Cerebellar nuclear complex (tissue), 1 donor: Measurements from ENCODE around the gene CA4.
A peak's percentile ranks its signal among the peaks of the same experiment; 100 is the strongest.

Experiments
- DNase-seq, 2 experiments: peaks; one replicate each; lab custom pipeline; 2025; lab: John Stamatoyannopoulos, UW

Gene CA4

GRCh38 chr17:60155427-60155814, 5.6 kb downstream of the CA4 start:
- no peak for DNase-seq

GRCh38 chr17:60155815-60156214, 6.0 kb downstream of the CA4 start:
- DNase-seq: no peak

- DNase-seq: no peak
Measured at GRCh38 chr17:60156746-60157145, 7.0 kb downstream of the CA4 start.

- no peak for DNase-seq
Measured at GRCh38 chr17:60157487-60158040, 7.8 kb downstream of the CA4 start.

GRCh38 chr17:60158751-60159478, 9.1 kb downstream of the CA4 start:
- DNase-seq: no peak

- no peak for DNase-seq
Measured at GRCh38 chr17:60159479-60159866, 9.7 kb downstream of the CA4 start.

- no peak for DNase-seq
Measured at GRCh38 chr17:60160829-60161501, 11.2 kb downstream of the CA4 start.

GRCh38 chr17:60161598-60162330, 12.0 kb downstream of the CA4 start:
- DNase-seq: no peak

- no peak for DNase-seq
Measured at GRCh38 chr17:60163108-60163784, 13.5 kb downstream of the CA4 start.

- no peak for DNase-seq
Measured at GRCh38 chr17:60164164-60164563, 14.4 kb downstream of the CA4 start.

GRCh38 chr17:60164697-60165096, 14.9 kb downstream of the CA4 start:
- DNase-seq: no peak

GRCh38 chr17:60165223-60165622, 15.4 kb downstream of the CA4 start:
- DNase-seq: no peak

- no peak for DNase-seq
Measured at GRCh38 chr17:60165971-60166370, 16.2 kb downstream of the CA4 start.

GRCh38 chr17:60167065-60167741, 17.4 kb downstream of the CA4 start:
- no peak for DNase-seq

- DNase-seq: no peak
Measured at GRCh38 chr17:60168654-60169053, 18.9 kb downstream of the CA4 start.

GRCh38 chr17:60169921-60170817, 20.4 kb downstream of the CA4 start:
- DNase-seq: peak in 1 of 2 experiments; percentile 46

- peak in 1 of 2 experiments; percentile 56 for DNase-seq
Measured at GRCh38 chr17:60170835-60171752, 21.3 kb downstream of the CA4 start.

- no peak for DNase-seq
Measured at GRCh38 chr17:60171753-60172079, 21.9 kb downstream of the CA4 start.

GRCh38 chr17:60173304-60173819, 23.6 kb downstream of the CA4 start:
- no peak for DNase-seq
